Neuron (in vitro differentiated cells): ENCODE results near the gene OARD1.
"Not testable (repeated sequence)": the region's sequence is repeated elsewhere in the genome, so short reads cannot be mapped to it uniquely, and the experiment has no call there.

Source experiments
- H2AFZ ChIP-seq: one replicate; pipeline ENCODE4 v1.6.1; 2013; ENCODE audit warnings: low read depth, mild to moderate bottlenecking, inconsistent platforms, low read length, moderate library complexity
- H3K27me3 ChIP-seq: one replicate; pipeline ENCODE4 v1.6.1; 2013; ENCODE audit warnings: low read length; ENCODE audit not compliant: insufficient read depth
- H3K36me3 ChIP-seq: one replicate; pipeline ENCODE4 v1.6.1; 2013; ENCODE audit warnings: low read length; ENCODE audit not compliant: insufficient read depth
- H3K4me1 ChIP-seq: one replicate; pipeline ENCODE4 v1.6.1; 2013; ENCODE audit warnings: low read length; ENCODE audit not compliant: insufficient read depth
- H3K4me3 ChIP-seq: 2 replicates; pipeline ENCODE4 v1.5.1; 2013; ENCODE audit warnings: mild to moderate bottlenecking, low read length, moderate library complexity
- H3K9me3 ChIP-seq: one replicate; pipeline ENCODE4 v1.6.1; 2013; ENCODE audit warnings: low read length

The OARD1 gene, protein sequence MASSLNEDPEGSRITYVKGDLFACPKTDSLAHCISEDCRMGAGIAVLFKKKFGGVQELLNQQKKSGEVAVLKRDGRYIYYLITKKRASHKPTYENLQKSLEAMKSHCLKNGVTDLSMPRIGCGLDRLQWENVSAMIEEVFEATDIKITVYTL

DNA sequence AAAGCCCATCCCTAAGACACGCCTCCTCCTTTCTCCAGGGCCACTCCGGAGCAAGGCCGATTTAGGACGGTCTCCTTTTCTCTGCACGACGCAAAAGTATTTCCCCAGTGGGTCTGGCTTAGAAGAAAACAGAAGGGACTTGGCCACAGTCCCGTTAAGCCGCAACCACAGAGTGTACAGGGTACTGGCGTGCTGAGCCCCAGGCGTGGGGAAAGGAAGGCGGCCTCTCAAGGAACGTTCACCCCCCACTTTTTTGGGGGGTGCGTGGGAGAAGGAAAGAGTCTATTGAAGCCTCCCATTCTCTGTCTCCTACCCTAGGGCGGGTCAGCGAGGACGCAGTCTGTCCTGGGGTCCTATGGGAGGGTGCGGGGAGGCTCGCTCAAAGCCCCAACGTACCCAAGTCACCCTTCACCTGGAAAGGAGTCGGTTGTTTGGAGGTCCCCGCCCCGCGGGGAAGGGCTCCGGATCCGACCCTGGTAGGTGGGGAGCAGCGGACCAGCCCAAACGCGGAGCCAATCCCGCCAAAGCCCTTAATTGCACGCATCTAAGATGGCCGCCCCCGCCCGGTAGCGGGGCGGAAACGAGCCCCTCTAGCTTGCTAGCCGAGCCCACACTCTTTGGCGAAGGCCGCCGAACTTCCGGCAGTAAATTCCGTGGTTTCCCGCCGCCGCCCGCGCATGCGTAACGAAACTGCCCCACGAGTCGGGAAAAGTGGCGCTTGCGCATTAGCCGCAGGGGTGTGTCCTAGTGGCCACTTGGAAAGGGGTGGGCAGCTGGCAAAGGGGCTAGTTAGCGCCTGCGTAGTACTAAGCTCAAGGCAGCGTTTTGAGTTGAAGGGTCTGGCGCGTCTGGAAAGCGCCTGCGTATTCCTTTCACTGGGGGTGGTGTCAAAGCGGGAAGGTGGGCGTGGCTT is at the start of gene OARD1:
Gene OARD1, minus strand, starts transcription at position 434 of the 913 bp plus-strand sequence. CDS start 722 bp downstream, outside the sequence.
- Histone ChIP-seq H3K36me3 (peaks cover 16% of the 10 kb centered on the region), H3K9me3 (no peaks in the 10 kb centered on the region), H3K4me1 (peaks cover 29% of the 10 kb centered on the region), H3K27me3 (no peaks in the 10 kb centered on the region), H3K4me3 (peak within 1 kb of the TSS; percentile 93), H2AFZ (peak within 1 kb of the TSS; percentile 66)

DNA sequence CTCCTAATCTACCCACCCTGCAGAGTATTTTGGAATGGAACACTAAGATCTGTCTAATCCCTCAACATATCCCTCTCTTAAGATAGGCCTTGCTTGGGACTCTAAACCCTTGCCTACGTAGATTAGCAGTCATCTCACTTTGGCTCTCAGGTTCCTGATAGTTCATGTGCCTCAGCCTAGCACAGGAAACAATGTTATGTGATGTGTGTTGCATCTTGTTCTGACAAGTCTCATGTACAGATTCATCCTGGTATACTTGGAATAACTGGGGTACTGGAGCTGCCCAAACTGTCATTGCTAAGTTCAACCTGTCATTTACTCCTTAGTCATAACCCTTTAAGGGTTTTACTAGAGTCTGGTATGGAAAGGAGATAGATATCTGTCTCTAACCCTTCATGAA is 47.9 kb upstream of the OARD1 start:
- no peaks in the 10 kb centered on the region for H3K36me3 ChIP-seq

DNA sequence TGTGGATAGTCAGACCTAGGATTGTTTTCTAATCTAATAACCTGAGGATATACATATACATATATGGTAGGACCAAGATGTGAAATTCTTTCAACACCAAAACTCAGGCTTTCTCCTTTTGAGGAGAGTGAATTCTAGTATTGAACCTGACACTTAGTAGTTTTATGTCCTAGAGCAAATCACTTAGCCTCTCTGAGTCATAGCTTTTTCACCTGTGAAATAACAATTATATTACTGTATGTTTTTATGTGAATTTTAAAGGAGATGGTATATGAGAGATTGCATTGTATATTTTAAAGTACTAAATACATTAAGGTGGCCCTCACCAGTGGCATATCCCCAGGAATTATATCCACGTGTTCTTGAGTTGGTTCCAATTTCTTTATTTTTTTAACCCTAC is 47.4 kb upstream of the OARD1 start:
- H3K36me3 ChIP-seq, result no peaks in the 10 kb centered on the region
- H3K4me3 ChIP-seq, result no peak overlapping the region
- no peaks in the 10 kb centered on the region for H3K9me3 ChIP-seq
- peaks cover 7% of the 10 kb centered on the region for H3K4me1 ChIP-seq
- no peak overlapping the region for H2AFZ ChIP-seq
- H3K27me3 ChIP-seq, result no peaks in the 10 kb centered on the region

More for the DNA sequence above, 47.9 kb upstream of the OARD1 start:
- H2AFZ ChIP-seq, result no peak overlapping the region
- no peak overlapping the region for H3K4me3 ChIP-seq
- no peaks in the 10 kb centered on the region for H3K27me3 ChIP-seq
- H3K9me3 ChIP-seq, result no peaks in the 10 kb centered on the region
- H3K4me1 ChIP-seq, result peaks cover 7% of the 10 kb centered on the region

DNA sequence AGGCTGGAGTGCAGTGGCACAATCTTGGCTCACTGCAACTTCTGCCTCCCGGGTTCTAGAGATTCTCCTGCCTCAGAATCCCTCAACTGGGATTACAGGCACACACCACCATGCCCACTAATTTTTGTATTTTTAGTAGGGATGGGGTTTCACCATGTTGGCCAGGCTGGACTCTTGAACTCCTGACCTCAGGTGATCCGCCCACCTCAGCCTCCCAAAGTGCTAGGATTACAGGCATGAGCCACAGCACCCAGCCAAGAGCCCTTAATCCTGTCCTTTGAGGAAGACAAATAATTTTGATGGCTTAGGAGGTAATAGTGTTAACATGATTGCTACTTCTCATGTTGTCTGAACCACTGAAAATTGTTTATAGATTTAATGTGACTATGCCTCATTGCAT is 42.9 kb upstream of the OARD1 start:
- H3K27me3 ChIP-seq, H3K4me1 ChIP-seq, H3K9me3 ChIP-seq, H2AFZ ChIP-seq, H3K4me3 ChIP-seq, H3K36me3 ChIP-seq: not testable (repeated sequence)

DNA sequence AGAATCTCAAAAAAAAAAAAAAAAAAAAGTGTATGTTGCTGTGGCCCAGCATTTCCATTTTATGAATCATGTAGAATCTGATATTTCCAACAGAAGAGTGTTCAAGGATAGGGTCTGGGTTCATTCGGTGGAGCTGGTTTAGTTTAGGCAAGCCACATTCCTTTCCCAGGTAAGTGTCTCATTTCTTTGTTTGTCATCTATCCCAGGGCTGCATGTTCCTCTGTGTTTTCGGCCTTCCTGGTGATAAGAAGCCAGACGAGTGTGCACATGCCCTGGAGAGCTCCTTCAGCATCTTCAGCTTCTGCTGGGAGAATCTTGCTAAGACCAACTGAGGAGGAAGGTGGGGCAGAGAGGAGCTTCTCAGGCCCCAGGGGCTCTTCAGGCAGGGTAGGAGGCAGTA is 38.9 kb upstream of the OARD1 start:
- no peak overlapping the region for H2AFZ ChIP-seq
- no peaks in the 10 kb centered on the region for H3K27me3 ChIP-seq
- no peaks in the 10 kb centered on the region for H3K9me3 ChIP-seq
- no peaks in the 10 kb centered on the region for H3K36me3 ChIP-seq
- no peak overlapping the region for H3K4me3 ChIP-seq
- no peaks in the 10 kb centered on the region for H3K4me1 ChIP-seq

DNA sequence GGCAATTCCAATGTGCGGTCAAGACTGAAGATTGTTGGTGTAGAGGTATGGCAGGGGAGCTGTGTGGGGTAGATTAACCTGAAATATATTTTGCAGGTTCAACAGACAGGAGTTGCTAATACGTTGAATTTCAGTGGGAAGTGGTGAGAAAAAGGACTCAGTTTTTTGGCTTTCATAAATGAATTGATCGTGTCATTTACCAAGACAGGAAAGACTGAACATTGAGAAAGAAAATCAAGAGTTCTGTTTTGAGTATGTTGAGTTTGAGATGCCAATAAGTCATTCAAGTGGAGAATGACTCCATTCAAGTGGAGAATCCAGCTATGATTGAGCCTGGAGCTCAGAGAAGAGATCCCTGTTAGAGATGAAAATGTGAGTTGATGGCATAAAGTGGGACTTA is 31.7 kb upstream of the OARD1 start:
- no peak overlapping the region for H3K4me3 ChIP-seq
- H3K4me1 ChIP-seq, result no peaks in the 10 kb centered on the region
- no peak overlapping the region for H2AFZ ChIP-seq
- no peaks in the 10 kb centered on the region for H3K9me3 ChIP-seq
- H3K36me3 ChIP-seq, result peaks cover 12% of the 10 kb centered on the region
- no peaks in the 10 kb centered on the region for H3K27me3 ChIP-seq

DNA sequence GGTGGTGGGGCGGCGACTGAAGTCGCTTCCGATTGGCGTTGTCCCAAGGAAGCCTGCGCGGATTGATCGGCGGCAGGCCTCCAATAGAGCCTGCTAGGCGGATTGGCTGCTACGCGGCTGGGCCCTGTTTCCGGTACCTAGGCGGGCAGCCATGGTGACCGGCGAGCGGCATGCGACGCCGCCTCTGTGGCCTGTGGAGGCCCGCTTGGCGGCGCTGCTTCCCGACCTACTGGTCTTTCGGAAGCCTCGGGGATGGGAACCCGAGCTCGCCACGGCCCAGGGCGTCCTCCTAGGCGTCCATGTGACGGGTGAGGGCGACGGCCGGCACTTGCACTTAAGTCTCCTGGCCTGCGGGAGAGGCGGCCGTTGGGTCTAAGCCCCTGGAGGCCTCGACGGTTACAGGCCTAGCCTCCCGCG is 28.7 kb upstream of the OARD1 start:
- Histone ChIP-seq H3K36me3 (peaks cover 41% of the 10 kb centered on the region), H3K27me3 (no peaks in the 10 kb centered on the region), H3K9me3 (no peaks in the 10 kb centered on the region), H3K4me3 (no peak overlapping the region), H2AFZ (no peak overlapping the region), H3K4me1 (no peaks in the 10 kb centered on the region)

DNA sequence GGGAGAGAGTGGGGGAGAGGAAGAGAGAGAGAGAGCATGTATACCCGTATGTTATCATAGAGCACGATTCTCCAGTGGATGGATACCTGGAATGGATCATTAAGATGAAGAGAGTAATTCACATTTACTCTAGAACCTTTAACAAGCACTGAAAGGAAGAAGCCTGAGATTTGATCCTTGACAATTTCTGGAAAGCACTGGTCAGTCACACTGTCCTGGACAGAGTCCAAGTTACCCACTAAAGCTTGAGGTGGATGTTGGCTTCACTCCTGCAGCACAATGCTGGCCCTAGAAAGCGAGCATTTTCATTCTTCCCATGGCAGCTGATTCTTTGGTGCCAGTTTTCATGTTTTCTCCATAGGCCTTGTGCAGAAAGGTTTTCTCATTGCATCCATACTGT is 26.2 kb upstream of the OARD1 start:
- Histone ChIP-seq H3K4me1 (no peaks in the 10 kb centered on the region), H3K4me3 (no peak overlapping the region), H2AFZ (no peak overlapping the region), H3K9me3 (no peaks in the 10 kb centered on the region), H3K36me3 (peaks cover 67% of the 10 kb centered on the region), H3K27me3 (no peaks in the 10 kb centered on the region)

DNA sequence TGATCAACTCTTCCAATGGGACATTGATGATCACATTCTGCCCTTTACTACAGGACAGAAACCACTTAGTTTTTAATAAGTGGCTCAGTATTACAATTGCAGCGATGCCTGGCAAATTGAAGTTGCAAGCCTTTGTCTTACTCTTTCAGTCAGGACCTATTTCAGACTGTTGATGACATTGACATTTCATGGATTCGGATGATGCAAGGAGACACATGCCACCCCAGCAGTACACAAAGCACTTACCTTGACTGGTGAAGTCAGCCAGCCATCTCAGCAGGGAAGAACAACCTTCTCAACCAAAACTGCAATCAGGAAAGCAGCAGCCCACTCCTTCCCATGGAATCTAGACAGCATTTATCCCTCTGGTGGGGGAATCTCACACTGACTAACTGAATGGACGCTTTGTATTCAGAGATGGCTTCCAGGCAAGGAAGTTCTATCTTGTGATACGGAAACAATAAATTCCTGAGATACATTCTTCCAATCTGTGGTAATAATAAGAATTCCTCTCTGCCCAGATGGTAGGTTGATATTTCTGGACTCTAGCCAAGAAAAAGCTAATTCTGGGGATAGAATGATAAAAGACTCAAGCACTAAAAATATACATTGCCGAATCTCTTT is 25.4 kb upstream of the OARD1 start:
- Histone ChIP-seq H2AFZ (no peak overlapping the region), H3K36me3 (peaks cover 74% of the 10 kb centered on the region), H3K4me1 (no peaks in the 10 kb centered on the region), H3K27me3 (no peaks in the 10 kb centered on the region), H3K9me3 (no peaks in the 10 kb centered on the region), H3K4me3 (no peak overlapping the region)

DNA sequence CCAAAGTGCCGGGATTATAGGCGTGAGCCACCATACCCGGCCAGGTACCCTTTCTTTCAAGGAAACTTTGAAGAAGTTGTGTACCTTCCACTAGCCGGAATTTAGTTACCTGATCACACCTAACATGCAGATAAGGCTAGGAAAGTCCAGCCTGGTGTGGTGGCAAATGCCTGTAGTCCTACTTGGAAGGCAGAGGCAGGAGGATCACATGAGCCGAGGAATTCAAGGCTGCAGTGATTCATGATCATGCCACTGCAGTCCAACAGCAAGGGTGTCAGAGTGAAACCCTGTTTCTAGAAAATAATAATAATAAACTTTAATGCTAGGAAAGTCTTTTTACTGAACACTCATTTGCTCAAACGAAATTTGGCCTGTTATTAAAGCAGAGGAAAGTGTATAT is 21.6 kb upstream of the OARD1 start:
- Histone ChIP-seq H3K36me3 (peaks cover 90% of the 10 kb centered on the region), H3K4me1 (no peaks in the 10 kb centered on the region), H3K4me3 (no peak overlapping the region), H3K27me3 (no peaks in the 10 kb centered on the region), H2AFZ (no peak overlapping the region), H3K9me3 (no peaks in the 10 kb centered on the region)

DNA sequence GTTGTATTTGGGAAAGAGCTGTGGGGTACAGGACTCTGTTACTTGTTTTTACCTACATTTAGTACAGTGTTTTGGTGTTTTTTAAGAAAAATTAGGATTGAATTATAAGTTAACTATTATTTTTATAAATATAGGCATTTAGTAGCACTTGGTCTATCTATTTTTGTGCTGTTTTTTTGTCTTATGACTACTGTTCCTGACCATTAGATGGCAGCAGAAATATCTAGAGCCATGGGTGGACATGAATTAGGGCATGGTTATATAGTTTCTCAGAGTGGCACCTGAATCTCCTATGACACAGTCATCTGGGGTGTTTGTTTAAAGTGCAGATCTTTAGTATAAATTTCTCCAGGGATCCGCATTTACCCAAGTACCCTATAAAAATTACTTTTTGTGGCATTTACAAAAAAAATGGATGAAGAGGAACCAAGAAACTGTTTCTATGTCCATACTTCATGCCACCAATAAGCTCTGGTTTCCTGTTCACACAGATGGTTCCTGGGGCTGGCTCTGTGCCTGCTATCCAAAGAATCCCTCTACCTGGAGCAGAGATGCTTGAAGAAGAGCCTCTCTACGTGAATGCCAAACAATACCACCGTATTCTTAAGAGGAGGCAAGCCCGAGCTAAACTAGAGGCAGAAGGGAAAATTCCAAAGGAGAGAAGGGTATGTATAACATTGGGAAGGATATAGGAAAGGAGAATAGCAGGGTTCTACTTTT is 20.4 kb upstream of the OARD1 start:
- H3K36me3 ChIP-seq, result peaks cover 83% of the 10 kb centered on the region

DNA sequence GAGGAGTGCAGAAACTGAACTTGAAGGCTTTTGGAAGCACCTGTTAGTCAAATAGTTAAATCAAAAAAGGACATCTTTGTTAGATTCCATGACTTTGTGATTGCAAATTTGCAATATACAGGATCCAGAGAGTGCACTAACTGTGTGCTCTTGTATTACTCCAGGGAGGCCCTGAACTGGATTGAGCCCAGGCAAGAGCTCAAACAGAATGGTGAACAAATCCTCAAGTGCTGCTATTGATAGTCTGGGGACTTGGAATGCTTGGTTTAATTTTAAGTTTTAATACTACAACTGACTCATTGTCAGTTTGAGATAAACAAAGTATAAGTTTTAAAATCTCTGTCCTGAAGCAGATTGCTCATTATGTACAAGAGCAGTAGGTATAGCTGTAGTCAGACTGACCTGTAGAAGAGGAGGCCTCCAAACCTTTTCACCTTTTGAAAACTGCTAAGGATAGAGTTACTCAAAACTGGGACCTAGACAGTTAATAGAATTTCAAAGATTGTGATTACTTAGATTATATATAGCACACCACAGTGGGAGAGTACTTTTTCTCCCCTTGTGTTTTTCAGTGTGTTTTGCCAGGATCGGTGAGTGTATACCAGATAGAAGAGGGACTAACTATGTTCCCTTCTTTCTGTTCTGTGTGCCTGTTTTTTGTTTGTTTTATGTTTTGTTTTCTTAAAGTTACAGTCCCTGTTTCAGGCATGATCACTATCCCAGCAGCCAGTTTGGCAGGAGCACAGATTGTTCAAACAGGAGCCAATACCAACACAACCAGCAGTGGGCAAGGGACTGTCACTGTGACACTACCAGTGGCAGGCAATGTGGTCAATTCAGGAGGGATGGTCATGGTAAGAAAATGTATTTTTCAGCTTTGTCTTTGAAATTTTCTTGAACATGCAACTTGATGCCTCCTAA is 18.9 kb upstream of the OARD1 start:
- H3K36me3 ChIP-seq, result peaks cover 80% of the 10 kb centered on the region
- no peaks in the 10 kb centered on the region for H3K4me1 ChIP-seq
- no peaks in the 10 kb centered on the region for H3K9me3 ChIP-seq
- H3K27me3 ChIP-seq, result no peaks in the 10 kb centered on the region
- H3K4me3 ChIP-seq, result no peak overlapping the region
- H2AFZ ChIP-seq, result no peak overlapping the region

More for the DNA sequence above, 20.4 kb upstream of the OARD1 start:
- H3K4me3 ChIP-seq, result no peak overlapping the region
- H3K9me3 ChIP-seq, result no peaks in the 10 kb centered on the region
- H2AFZ ChIP-seq, result no peak overlapping the region
- no peaks in the 10 kb centered on the region for H3K27me3 ChIP-seq
- no peaks in the 10 kb centered on the region for H3K4me1 ChIP-seq
